GM12878 (cell line): ENCODE results near the gene BICRAL. TPM values are rescaled to one million over a fixed set of nuclear protein-coding genes. Genes with fewer than 3 reads are reported as not detected.

ENCODE experiments used
- ATAC-seq: fragments of 200-7000 bp; cut with Tn5 transposase; 3 replicates; pipeline ENCODE4 v1.9.1; 2020; ENCODE audit warnings: mild to moderate bottlenecking, moderate library complexity
- BruUV-seq: library from RNA; stranded (reverse); fragments of 400-500 nt; replicated peaks from 2 replicates; lab custom pipeline; 2021; lab: Mats Ljungman, UMichigan
- CTCF ChIA-PET: fragments of 300-600 bp; sonication (Branson Sonifier 250); formaldehyde crosslinking; extraction: SDS; loops from one replicate; lab custom pipeline; 2021; ENCODE audit warnings: inconsistent platforms; lab: Yijun Ruan, JAX
- POLR2A ChIA-PET: fragments of 350-600 bp; formaldehyde crosslinking; extraction: SDS; loops from one replicate; lab custom pipeline; 2021; ENCODE audit warnings: inconsistent platforms; lab: Charles Lee
- RAD21 ChIA-PET: fragments of 300-600 bp; sonication (Branson Sonifier 250); formaldehyde crosslinking; loops from one replicate; lab custom pipeline; 2023; ENCODE audit warnings: antibody characterized with exemption; ENCODE audit not compliant: unreplicated experiment; lab: Charles Lee
- SMC1A ChIA-PET: fragments of 300-600 bp; sonication (Branson Sonifier 250); formaldehyde crosslinking; loops from one replicate; lab custom pipeline; 2023; ENCODE audit not compliant: unreplicated experiment, uncharacterized antibody; lab: Charles Lee
- DNase-seq: peaks from one replicate; pipeline ENCODE4 v3.0.0-alpha.2; 2011; ENCODE audit warnings: low read depth, low spot score
- FAIRE-seq: peaks from 3 replicates; lab custom pipeline; 2011; peaks lifted over from hg19 to GRCh38; lab: Jason Lieb, UNC
- H2AFZ ChIP-seq: 2 replicates; pipeline ENCODE4 v1.6.0; 2011; ENCODE audit warnings: low read depth, low read length, control low read depth; ENCODE audit not compliant: control insufficient read depth
- H3K27ac ChIP-seq: 2 replicates; pipeline ENCODE4 v1.5.1; 2011; ENCODE audit warnings: control low read depth; ENCODE audit not compliant: control insufficient read depth, insufficient read depth
- H3K27me3 ChIP-seq, 2 experiments: replicated peaks in 1 of 2; 2 replicates each; pipeline versions ENCODE4 v1.6.0 to v1.6.1; 2011; ENCODE audit warnings: low read length in 1 of 2; ENCODE audit not compliant: control insufficient read depth in 2 of 2, insufficient read depth in 2 of 2
- H3K36me3 ChIP-seq, 2 experiments: 2 replicates each; pipeline ENCODE4 v1.5.1; 2011; ENCODE audit warnings: low read length in 1 of 2; ENCODE audit not compliant: control insufficient read depth in 2 of 2, insufficient read depth in 2 of 2
- H3K4me1 ChIP-seq: 2 replicates; pipeline ENCODE4 v1.6.1; 2011; ENCODE audit warnings: mild to moderate bottlenecking, low read length, moderate library complexity, mixed read lengths; ENCODE audit not compliant: control insufficient read depth, insufficient read depth
- H3K4me2 ChIP-seq: 2 replicates; pipeline ENCODE4 v1.6.0; 2011; ENCODE audit warnings: control low read depth; ENCODE audit not compliant: control insufficient read depth, insufficient read depth
- H3K4me3 ChIP-seq: fragments of 200-600 bp; sonication (generic); 2 replicates; pipeline ENCODE4 v1.5.1; 2016
- H3K79me2 ChIP-seq: 2 replicates; pipeline ENCODE4 v1.6.0; 2011; ENCODE audit warnings: low read length; ENCODE audit not compliant: control insufficient read depth, insufficient read depth
- H3K9ac ChIP-seq: 2 replicates; pipeline ENCODE4 v1.8.0; 2011; ENCODE audit warnings: low read length, control low read depth, mixed read lengths; ENCODE audit not compliant: control insufficient read depth, insufficient read depth
- H3K9me3 ChIP-seq: replicated peaks from 3 replicates; pipeline ENCODE4 v1.5.1; 2011; ENCODE audit warnings: mild to moderate bottlenecking, low read length; ENCODE audit not compliant: control insufficient read depth, insufficient read depth
- H4K20me1 ChIP-seq: 2 replicates; pipeline ENCODE4 v1.6.0; 2011; ENCODE audit not compliant: control insufficient read depth, insufficient read depth
- BCL3 ChIP-seq: IDR thresholded peaks from 2 replicates; pipeline ENCODE4 v1.6.1; 2011; ENCODE audit warnings: borderline replicate concordance, low read depth, mild to moderate bottlenecking, moderate library complexity, low read length; ENCODE audit not compliant: insufficient read depth, poor library complexity, severe bottlenecking
- PAX5 ChIP-seq: IDR thresholded peaks from 2 replicates; pipeline ENCODE4 v1.6.1; 2011; ENCODE audit warnings: low read depth, low read length, borderline replicate concordance
- SMARCA5 ChIP-seq: fragments of 450-650 bp; IDR thresholded peaks from 2 replicates; pipeline ENCODE4 v1.6.1; 2017; ENCODE audit warnings: mild to moderate bottlenecking
- WGBS: methylation state at CpG from one replicate; pipeline ENCODE4 v1.1.6; 2016; ENCODE audit warnings: low lambda C conversion rate; ENCODE audit not compliant: insufficient replicate concordance, insufficient coverage; ENCODE audit errors: missing lambda C conversion rate; 5-methylcytosine and 5-hydroxymethylcytosine counted together
- in situ Hi-C: fragments of 300-500 bp; cut with MboI; formaldehyde crosslinking; loops from 9 replicates; pipeline ENCODE4 v1.14.3; 2018; ENCODE audit warnings: mixed read lengths
- intact Hi-C: fragments of 100-400 bp; cut with micrococcal nuclease; formaldehyde crosslinking; loops from one replicate; pipeline ENCODE4 v1.14.2; 2022; ENCODE audit not compliant: unreplicated experiment
- polyA plus RNA-seq, 11 experiments: library from polyadenylated mRNA; depleted of rRNA in 4 of 11; unstranded in 6 of 11; stranded (reverse) in 5 of 11; fragments of >200 nt; fragmentation: Nextera tagmentation in 4 of 11; fragmentation: Illumina TruSeq in 1 of 11; extraction: Ambion mirVana in 4 of 11; extraction: Trizol in 1 of 11; gene quantifications; 1 replicate in 1 of 11; 2 replicates in 10 of 11; pipeline versions ENCODE4 v1.2.1 to v1.2.3, GENCODE V29; 2011 to 2016; ENCODE audit warnings: inconsistent platforms in 2 of 11, missing spikeins in 2 of 11, low read depth in 1 of 11
- total RNA-seq, 4 experiments: library from RNA; depleted of rRNA in 3 of 4; stranded (reverse); fragments of >200 nt in 3 of 4; fragmentation: Illumina TruSeq in 1 of 4; extraction: Trizol in 1 of 4; gene quantifications; 2 replicates each; pipeline versions ENCODE4 v1.2.1 to v1.2.3, GENCODE V29; 2013 to 2021

BICRAL gene
- total and polyA plus RNA-seq, 10 of the 15 experiments (the other 5 are each of a cell fraction or from before 2014, with no cell fraction given): 1.9 to 16.6 (median 8.5) TPM

GRCh38 chr6:42790549-42791181, 8.8 kb downstream of the BICRAL start:
- peak overlapping the region; percentile 15; the same call in 1 of the 2 replicates for H3K4me2 ChIP-seq
- H3K27ac ChIP-seq: peak overlapping the region; percentile 9
- no peak for FAIRE-seq
- in situ Hi-C loops: no loop called here
- ChIA-PET SMC1A (interaction anchor here (0.7 to 7.7 kb wide), 8 partner anchors 9 to 219 kb away, joined by 3 to 62 read pairs (median 5); partner anchors contain the start of gene BICRAL), CTCF (interaction anchor here (0.5 to 1.5 kb wide), 7 partner anchors 10 to 1726 kb away, joined by 3 to 5 read pairs (median 4); no protein-coding TSS in a partner anchor), RAD21 (interaction anchor here (0.8 to 1.5 kb wide), 8 partner anchors 15 to 138 kb away, joined by 3 to 6 read pairs (median 4); partner anchors contain the start of genes CNPY3 and TBCC), POLR2A (interaction anchor here (0.6 to 2.3 kb wide), 10 partner anchors 9 to 244 kb away, joined by 3 to 12 read pairs (median 4); partner anchors contain the start of genes BICRAL and TBCC)
- peaks cover 59% of the 10 kb centered on the region for H3K79me2 ChIP-seq
- peaks cover 27% of the 10 kb centered on the region for H3K4me1 ChIP-seq
- intact Hi-C loops: no loop called here
- TF ChIP-seq PAX5: no peak
- TF ChIP-seq BCL3: no peak
- TF ChIP-seq SMARCA5: no peak
- DNase-seq: no peak
- H3K9ac ChIP-seq: no peak overlapping the region; the same call in 1 of the 2 replicates
- H3K36me3 ChIP-seq: peaks cover 0 to 5% of the 10 kb centered on the region in 2 experiments; a peak in 2 of 4 replicates
- no TSS peak for BruUV-seq
- 74% methylated on average over 5 of the region's 5 CpGs for WGBS
- no peaks in the 10 kb centered on the region for H3K9me3 ChIP-seq
- H3K4me3 ChIP-seq: no peak overlapping the region
- no peaks in the 10 kb centered on the region for H4K20me1 ChIP-seq
- H3K27me3 ChIP-seq: no peaks in the 10 kb centered on the region
- peak; percentile 35 for ATAC-seq
- H2AFZ ChIP-seq: no peak overlapping the region
